HepG2 (cell line): ENCODE data around the gene SCMH1. TPM values are rescaled to one million over a fixed set of nuclear protein-coding genes. Genes with fewer than 3 reads are reported as not detected.

Source experiments
- MNT ChIP-seq: fragments of 450-650 bp; IDR thresholded peaks from 2 replicates; pipeline ENCODE4 v1.6.1; 2016
- RARG ChIP-seq: sonication (generic); formaldehyde crosslinking; IDR thresholded peaks from 2 replicates; pipeline ENCODE4 v1.4.0; 2020; ENCODE audit warnings: low read depth, mild to moderate bottlenecking, missing genetic modification reagents
- SATB2 ChIP-seq: sonication (generic); formaldehyde crosslinking; IDR thresholded peaks from 2 replicates; pipeline ENCODE4 v1.5.0; 2020; ENCODE audit warnings: missing genetic modification reagents
- SMC3 ChIP-seq: IDR thresholded peaks from 2 replicates; pipeline ENCODE4 v1.6.1; 2011; ENCODE audit warnings: low read length, improper control_type of control experiment
- ZFP36L2 ChIP-seq: sonication (generic); formaldehyde crosslinking; IDR thresholded peaks from 2 replicates; pipeline ENCODE4 v1.4.0; 2020; ENCODE audit warnings: missing genetic modification reagents
- ZGPAT ChIP-seq: IDR thresholded peaks from 2 replicates; pipeline ENCODE4 v1.6.1; 2016; ENCODE audit warnings: mild to moderate bottlenecking
- ZMYM2 ChIP-seq: sonication (generic); formaldehyde crosslinking; IDR thresholded peaks from 2 replicates; pipeline ENCODE4 v1.8.0; 2022; ENCODE audit warnings: mild to moderate bottlenecking, missing genetic modification reagents
- ZNF180 ChIP-seq: sonication (generic); formaldehyde crosslinking; IDR thresholded peaks from 2 replicates; pipeline ENCODE4 v1.4.0; 2020; ENCODE audit warnings: low read depth, missing genetic modification reagents, borderline replicate concordance
- ZNF280D ChIP-seq: sonication (generic); formaldehyde crosslinking; IDR thresholded peaks from 2 replicates; pipeline ENCODE4 v1.5.1; 2020; ENCODE audit warnings: mild to moderate bottlenecking, missing genetic modification reagents
- ZNF513 ChIP-seq: sonication (generic); formaldehyde crosslinking; conservative IDR thresholded peaks from 2 replicates; pipeline ENCODE4 v1.5.0; 2020; ENCODE audit warnings: missing genetic modification reagents
- ZNF615 ChIP-seq: sonication (generic); formaldehyde crosslinking; IDR thresholded peaks from 2 replicates; pipeline ENCODE4 v1.5.0; 2020; ENCODE audit warnings: mild to moderate bottlenecking, missing genetic modification reagents, borderline replicate concordance
- ZNF629 ChIP-seq: sonication (generic); formaldehyde crosslinking; conservative IDR thresholded peaks from 2 replicates; pipeline ENCODE4 v1.5.0; 2020; ENCODE audit warnings: missing genetic modification reagents
- ZNF782 ChIP-seq: sonication (generic); formaldehyde crosslinking; IDR thresholded peaks from 2 replicates; pipeline ENCODE4 v1.4.0; 2020; ENCODE audit warnings: missing genetic modification reagents, mild to moderate bottlenecking, borderline replicate concordance
- ZSCAN12 ChIP-seq: sonication (generic); formaldehyde crosslinking; IDR thresholded peaks from 2 replicates; pipeline ENCODE4 v1.9.0; 2021; ENCODE audit warnings: mild to moderate bottlenecking, missing genetic modification reagents
- polyA plus RNA-seq, 8 experiments: library from polyadenylated mRNA; depleted of rRNA in 3 of 8; stranded (reverse) in 7 of 8; unstranded in 1 of 8; fragments of >200 nt; fragmentation: Illumina TruSeq in 4 of 8; extraction: Trizol in 4 of 8; gene quantifications; 2 replicates each; pipeline versions ENCODE4 v1.2.1 to v1.2.3, GENCODE V29; 2011 to 2016; ENCODE audit warnings: low read depth in 4 of 8, missing spikeins in 1 of 8, mixed read lengths in 1 of 8; ENCODE audit not compliant: insufficient read depth in 1 of 8
- total RNA-seq, 5 experiments: library from RNA; depleted of rRNA; stranded (reverse); fragments of >200 nt; fragmentation: Illumina TruSeq; extraction: Trizol; gene quantifications; 2 replicates each; pipeline ENCODE4 v1.2.3, GENCODE V29; 2016; ENCODE audit warnings: low read depth in 1 of 5
- TF ChIP-seq, protein P1 (sequence below): sonication (generic); formaldehyde crosslinking; IDR thresholded peaks from 2 replicates; pipeline ENCODE4 v1.4.0; 2020; ENCODE audit warnings: mild to moderate bottlenecking, missing genetic modification reagents
- TF ChIP-seq, protein P2 (sequence below): sonication (generic); formaldehyde crosslinking; IDR thresholded peaks from 2 replicates; pipeline ENCODE4 v1.4.0; 2020; ENCODE audit warnings: mild to moderate bottlenecking, missing genetic modification reagents

Gene SCMH1
- total and polyA plus RNA-seq, 2 of the 13 experiments (the other 11 are each of a cell fraction or from before 2014, with no cell fraction given): 41.8 to 52.6 TPM

GRCh38 chr1:41003640-41004220 is 238.4 kb downstream of the SCMH1 start (continued):
- TF ChIP-seq ZNF280D (CRISPR knock-in tag): no peak
- TF ChIP-seq, protein P1, sequence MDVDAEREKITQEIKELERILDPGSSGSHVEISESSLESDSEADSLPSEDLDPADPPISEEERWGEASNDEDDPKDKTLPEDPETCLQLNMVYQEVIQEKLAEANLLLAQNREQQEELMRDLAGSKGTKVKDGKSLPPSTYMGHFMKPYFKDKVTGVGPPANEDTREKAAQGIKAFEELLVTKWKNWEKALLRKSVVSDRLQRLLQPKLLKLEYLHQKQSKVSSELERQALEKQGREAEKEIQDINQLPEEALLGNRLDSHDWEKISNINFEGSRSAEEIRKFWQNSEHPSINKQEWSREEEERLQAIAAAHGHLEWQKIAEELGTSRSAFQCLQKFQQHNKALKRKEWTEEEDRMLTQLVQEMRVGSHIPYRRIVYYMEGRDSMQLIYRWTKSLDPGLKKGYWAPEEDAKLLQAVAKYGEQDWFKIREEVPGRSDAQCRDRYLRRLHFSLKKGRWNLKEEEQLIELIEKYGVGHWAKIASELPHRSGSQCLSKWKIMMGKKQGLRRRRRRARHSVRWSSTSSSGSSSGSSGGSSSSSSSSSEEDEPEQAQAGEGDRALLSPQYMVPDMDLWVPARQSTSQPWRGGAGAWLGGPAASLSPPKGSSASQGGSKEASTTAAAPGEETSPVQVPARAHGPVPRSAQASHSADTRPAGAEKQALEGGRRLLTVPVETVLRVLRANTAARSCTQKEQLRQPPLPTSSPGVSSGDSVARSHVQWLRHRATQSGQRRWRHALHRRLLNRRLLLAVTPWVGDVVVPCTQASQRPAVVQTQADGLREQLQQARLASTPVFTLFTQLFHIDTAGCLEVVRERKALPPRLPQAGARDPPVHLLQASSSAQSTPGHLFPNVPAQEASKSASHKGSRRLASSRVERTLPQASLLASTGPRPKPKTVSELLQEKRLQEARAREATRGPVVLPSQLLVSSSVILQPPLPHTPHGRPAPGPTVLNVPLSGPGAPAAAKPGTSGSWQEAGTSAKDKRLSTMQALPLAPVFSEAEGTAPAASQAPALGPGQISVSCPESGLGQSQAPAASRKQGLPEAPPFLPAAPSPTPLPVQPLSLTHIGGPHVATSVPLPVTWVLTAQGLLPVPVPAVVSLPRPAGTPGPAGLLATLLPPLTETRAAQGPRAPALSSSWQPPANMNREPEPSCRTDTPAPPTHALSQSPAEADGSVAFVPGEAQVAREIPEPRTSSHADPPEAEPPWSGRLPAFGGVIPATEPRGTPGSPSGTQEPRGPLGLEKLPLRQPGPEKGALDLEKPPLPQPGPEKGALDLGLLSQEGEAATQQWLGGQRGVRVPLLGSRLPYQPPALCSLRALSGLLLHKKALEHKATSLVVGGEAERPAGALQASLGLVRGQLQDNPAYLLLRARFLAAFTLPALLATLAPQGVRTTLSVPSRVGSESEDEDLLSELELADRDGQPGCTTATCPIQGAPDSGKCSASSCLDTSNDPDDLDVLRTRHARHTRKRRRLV: no peak
- TF ChIP-seq ZNF782: no peak
- TF ChIP-seq ZFP36L2 (CRISPR knock-in tag): no peak
- peak; percentile 34; the same call in 1 of the 2 replicates for TF ChIP-seq ZNF629 (CRISPR knock-in tag)
- TF ChIP-seq, protein P2, sequence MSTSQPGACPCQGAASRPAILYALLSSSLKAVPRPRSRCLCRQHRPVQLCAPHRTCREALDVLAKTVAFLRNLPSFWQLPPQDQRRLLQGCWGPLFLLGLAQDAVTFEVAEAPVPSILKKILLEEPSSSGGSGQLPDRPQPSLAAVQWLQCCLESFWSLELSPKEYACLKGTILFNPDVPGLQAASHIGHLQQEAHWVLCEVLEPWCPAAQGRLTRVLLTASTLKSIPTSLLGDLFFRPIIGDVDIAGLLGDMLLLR (CRISPR knock-in tag): peak; percentile 26; the same call in 1 of the 2 replicates
- peak; percentile 50 for TF ChIP-seq MNT
- no peak for TF ChIP-seq SATB2 (CRISPR knock-in tag)
- no peak for TF ChIP-seq ZSCAN12
- TF ChIP-seq RARG (CRISPR knock-in tag): no peak
- no peak for TF ChIP-seq ZGPAT (CRISPR knock-in tag)
- no peak for TF ChIP-seq ZMYM2 (CRISPR knock-in tag)
- TF ChIP-seq ZNF615 (CRISPR knock-in tag): no peak
- TF ChIP-seq ZNF513: no peak
- no peak for TF ChIP-seq ZNF180 (CRISPR knock-in tag)
- TF ChIP-seq SMC3: 0 out of 2 replicates have a peak, but pooled peaks have one; percentile 13
